ENCODE measurements around the gene ANO4. TPM values are rescaled to one million over a fixed set of nuclear protein-coding genes. Genes with fewer than 3 reads are reported as not detected.

Gene ANO4
- total and polyA plus RNA-seq, 2 of the 8 experiments (the other 6 are each of a cell fraction or from before 2014, with no cell fraction given): 1.1 to 3.4 TPM

- no peak overlapping the region for H3K56ac ChIP-seq (replicated peaks; ENCODE audit: insufficient read length, low read depth, low read length)
- POLR2A ChIA-PET (ENCODE audit: partially characterized antibody): no interaction called here
- no peak overlapping the region for H4K8ac ChIP-seq (ENCODE audit: extremely low read depth, insufficient read depth, low read length)
- CTCF ChIA-PET (ENCODE audit: partially characterized antibody): interaction anchor here (0.6 to 1.2 kb wide), 4 partner anchors 13 to 205 kb away, joined by 3 read pairs; no protein-coding TSS in a partner anchor
- DNase-seq (ENCODE audit: low read depth in 1 of 2, low spot score in 2 of 2) (no peak), FAIRE-seq (no peak)
- no peak overlapping the region for H3K4me3 ChIP-seq (ENCODE audit: extremely low read depth in 1 of 4, insufficient read depth in 2 of 4, low read depth in 3 of 4, low read length in 4 of 4)
- H2BK20ac ChIP-seq (ENCODE audit: low read length): no peak overlapping the region
- H3K9me3 ChIP-seq (ENCODE audit: insufficient read depth in 2 of 2, low read depth in 1 of 2, low read length in 1 of 2): no peaks in the 10 kb centered on the region
- no peaks in the 10 kb centered on the region for H3K36me3 ChIP-seq (ENCODE audit: control insufficient read depth in 2 of 4, insufficient read depth in 4 of 4, low read length in 3 of 4)
- no peak overlapping the region for H3K18ac ChIP-seq (ENCODE audit: extremely low read depth, low read length)
- H2AK5ac ChIP-seq (ENCODE audit: low read depth, low read length): no peak overlapping the region
- H3K4me1 ChIP-seq (replicated peaks in 1 of 4; ENCODE audit: control insufficient read depth in 3 of 4, insufficient read depth in 4 of 4, low read length in 3 of 4): no peaks in the 10 kb centered on the region
- no peak overlapping the region for H2BK12ac ChIP-seq (ENCODE audit: low read depth, low read length)
- H3K9ac ChIP-seq (replicated peaks in 1 of 4; ENCODE audit: extremely low read depth in 1 of 4, low read depth in 3 of 4, low read length in 3 of 4): no peak overlapping the region
- H3K27ac ChIP-seq (ENCODE audit: low read depth, low read length): no peak overlapping the region
- no peaks in the 10 kb centered on the region for H3K23me2 ChIP-seq (ENCODE audit: low read depth, low read length)
- H3K4me2 ChIP-seq (ENCODE audit: insufficient read depth in 1 of 2, low read depth in 2 of 2, low read length in 2 of 2): no peak overlapping the region
- H4K20me1 ChIP-seq (replicated peaks in 1 of 2; ENCODE audit: control insufficient read depth in 1 of 2, insufficient read depth in 2 of 2, low read length in 2 of 2): no peaks in the 10 kb centered on the region
- no peak overlapping the region for H3K14ac ChIP-seq (ENCODE audit: insufficient read length)
- no peaks in the 10 kb centered on the region for H3K79me1 ChIP-seq (ENCODE audit: low read depth, low read length)
- no peak overlapping the region for H3K23ac ChIP-seq (ENCODE audit: insufficient read length)
- no peak overlapping the region for H4K91ac ChIP-seq (replicated peaks; ENCODE audit: insufficient read length, low read length)
- 99% methylated on average over 3 of the region's 3 CpGs; no CpG with 5 or more reads in 1 of the 2 experiments for WGBS, 2 experiments (ENCODE audit: extremely low coverage in 1 of 2, insufficient coverage in 1 of 2, insufficient read length in 1 of 2, insufficient replicate concordance in 2 of 2, low coverage in 1 of 2, low lambda C conversion rate in 2 of 2, missing lambda C conversion rate in 1 of 2)
- H3K27me3 ChIP-seq (replicated peaks in 1 of 4; ENCODE audit: control insufficient read depth in 3 of 4, extremely low read depth in 1 of 4, insufficient read depth in 3 of 4, low read length in 3 of 4): no peaks in the 10 kb centered on the region
- H2BK120ac ChIP-seq (replicated peaks; ENCODE audit: low read depth, low read length): no peak overlapping the region
- H2BK5ac ChIP-seq (ENCODE audit: low read depth, low read length): no peak overlapping the region
- no peaks in the 10 kb centered on the region for H3K79me2 ChIP-seq (ENCODE audit: control insufficient read depth in 1 of 2, insufficient read depth in 2 of 2, low read length in 2 of 2)
- no peak overlapping the region for H3K4ac ChIP-seq (replicated peaks; ENCODE audit: insufficient read length, low read depth, low read length)
- no peak overlapping the region for H2BK15ac ChIP-seq (ENCODE audit: low read length)
- H4K5ac ChIP-seq (ENCODE audit: insufficient read length, low read depth, low read length): no peak overlapping the region
- no peak overlapping the region for H2AFZ ChIP-seq (ENCODE audit: low read length)
- TF ChIP-seq EP300 (IDR thresholded peaks at IDR 0.05; ENCODE audit: borderline replicate concordance in 1 of 2, low read depth in 2 of 2, low read length in 2 of 2) (no peak), JUND (IDR thresholded peaks at IDR 0.05; ENCODE audit: low read length) (no peak), SIN3A (conservative IDR thresholded peaks at IDR 0.05 in 1 of 2, IDR thresholded peaks at IDR 0.05 in 1 of 2; ENCODE audit: low read depth in 1 of 2, low read length in 2 of 2) (no peak), NRF1 (IDR thresholded peaks at IDR 0.05; ENCODE audit: low read depth, low read length) (no peak), RXRA (IDR thresholded peaks at IDR 0.05; ENCODE audit: insufficient read depth, low read depth, low read length) (no peak), TAF7 (optimal IDR thresholded peaks at IDR 0.05; ENCODE audit: borderline replicate concordance, low read depth, low read length) (no peak), CBX8 (IDR thresholded peaks at IDR 0.05; ENCODE audit: borderline replicate concordance, low read depth, low read length) (no peak), RBBP5 (IDR thresholded peaks at IDR 0.05; ENCODE audit: borderline replicate concordance, low read depth, low read length) (no peak), CTCF (IDR thresholded peaks at IDR 0.05; ENCODE audit: control extremely low read depth in 1 of 3, insufficient read depth in 1 of 3, low read depth in 1 of 3, low read length in 3 of 3) (no peak), SP1 (IDR thresholded peaks at IDR 0.05; ENCODE audit: low read depth, low read length) (no peak), CHD2 (IDR thresholded peaks at IDR 0.05; ENCODE audit: low read length) (no peak), SRF (IDR thresholded peaks at IDR 0.05; ENCODE audit: low read depth, low read length) (no peak)
Measured at GRCh38 chr12:101174541-101174940, 380.0 kb downstream of the ANO4 start.
